SKM-1 treated with dmso at 0.1 percent for 144 hours (cell line): ENCODE results near the gene FADS6.

ENCODE experiments used
- DNase-seq: peaks from one replicate; lab custom pipeline; 2025; ENCODE audit not compliant: unreplicated experiment; lab: John Stamatoyannopoulos, UW

The FADS6 gene

DNA sequence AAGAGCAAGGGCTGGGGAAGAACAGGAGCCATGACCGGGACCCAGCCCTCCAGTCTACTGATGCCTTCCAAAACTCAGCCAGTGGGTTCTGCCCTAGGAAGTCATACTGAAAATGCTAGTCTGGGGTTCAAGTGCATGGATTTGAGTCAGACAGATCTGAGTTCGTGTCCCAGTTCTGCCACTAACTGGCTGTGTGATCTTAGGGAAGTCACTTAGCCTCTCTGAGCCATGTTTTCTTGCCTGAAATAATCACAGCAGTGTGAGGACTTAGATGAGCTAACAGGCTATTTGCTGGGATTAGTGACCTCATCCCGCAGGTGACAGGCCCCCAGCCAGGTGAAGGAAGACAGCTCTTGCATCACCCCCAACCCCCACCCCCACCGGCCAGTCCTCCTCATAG is 38.1 kb downstream of the FADS6 start:
- DNase-seq, result no peak

DNA sequence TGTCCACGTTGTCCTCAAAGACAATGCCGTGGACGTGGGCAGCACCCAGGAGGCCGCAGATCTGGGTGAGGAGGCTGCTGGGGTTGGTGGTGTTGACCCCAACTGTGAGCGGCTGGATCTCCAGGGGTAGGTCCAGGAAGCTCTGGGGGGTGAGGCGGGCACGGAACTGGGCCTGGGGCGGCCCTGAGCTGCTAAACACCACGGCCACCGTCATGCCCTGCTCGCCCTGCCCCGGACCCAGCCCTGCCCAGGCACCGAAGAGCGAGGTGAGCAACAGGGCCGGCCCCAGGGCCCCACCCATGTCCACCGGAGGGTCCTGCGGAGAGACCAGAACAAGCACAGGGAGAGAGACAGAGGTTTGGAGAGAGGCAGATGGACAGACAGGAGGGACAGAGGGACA is 38.6 kb downstream of the FADS6 start:
- DNase-seq, result no peak

- DNase-seq, result no peak
Measured at GRCh38 chr17:74853669-74854068, 39.8 kb downstream of the FADS6 start.

- no peak for DNase-seq
Measured at GRCh38 chr17:74853048-74853397, 40.4 kb downstream of the FADS6 start.

DNA sequence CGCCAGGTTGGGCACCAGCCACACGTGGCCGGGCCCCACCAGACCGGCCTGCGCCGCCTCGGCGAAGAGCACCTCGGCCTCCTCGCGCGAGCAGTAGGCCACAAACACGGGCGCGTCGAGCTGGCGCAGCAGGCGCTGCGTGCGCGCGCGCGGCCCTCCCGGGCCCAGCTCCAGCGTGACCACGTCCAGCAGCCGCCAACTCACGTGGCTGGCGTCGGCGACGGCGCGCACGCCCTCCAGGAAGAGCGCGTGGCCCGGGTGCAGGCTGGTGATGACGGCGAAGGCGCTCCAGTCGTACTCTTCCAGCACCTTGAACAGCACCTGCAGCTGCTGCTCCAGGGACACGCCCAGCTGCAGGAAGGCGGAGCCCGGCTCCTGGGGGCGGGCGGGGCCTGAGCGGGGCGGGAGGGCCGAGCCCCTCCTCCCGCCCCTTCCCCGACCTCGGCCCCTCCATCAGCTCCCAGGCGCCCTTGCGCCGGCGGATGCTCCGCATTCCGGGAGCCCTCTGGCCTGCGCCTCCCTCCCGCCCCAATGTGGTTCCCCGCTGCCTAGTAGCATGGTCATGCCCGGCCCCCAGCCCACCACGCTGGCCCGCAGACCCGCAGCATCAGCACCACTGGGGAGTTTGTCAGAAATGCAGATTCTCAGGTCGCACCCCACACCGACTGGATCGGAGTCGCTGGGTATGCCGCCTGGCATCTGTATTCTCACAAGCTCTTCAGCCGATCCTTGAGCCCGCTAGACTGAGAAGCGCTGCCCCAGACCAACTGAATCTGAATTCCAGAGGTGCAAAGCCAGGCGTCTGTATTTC is 41.0 kb downstream of the FADS6 start:
- no peak for DNase-seq

GRCh38 chr17:74851612-74852236 is 41.7 kb downstream of the FADS6 start:
- DNase-seq, result no peak

GRCh38 chr17:74850914-74851313 is 42.5 kb downstream of the FADS6 start:
- DNase-seq, result no peak

- DNase-seq, result no peak
Measured at GRCh38 chr17:74850310-74850709, 43.1 kb downstream of the FADS6 start.

- no peak for DNase-seq
Measured at GRCh38 chr17:74848656-74849399, 44.6 kb downstream of the FADS6 start.

GRCh38 chr17:74846621-74847020 is 46.8 kb downstream of the FADS6 start:
- no peak for DNase-seq

DNA sequence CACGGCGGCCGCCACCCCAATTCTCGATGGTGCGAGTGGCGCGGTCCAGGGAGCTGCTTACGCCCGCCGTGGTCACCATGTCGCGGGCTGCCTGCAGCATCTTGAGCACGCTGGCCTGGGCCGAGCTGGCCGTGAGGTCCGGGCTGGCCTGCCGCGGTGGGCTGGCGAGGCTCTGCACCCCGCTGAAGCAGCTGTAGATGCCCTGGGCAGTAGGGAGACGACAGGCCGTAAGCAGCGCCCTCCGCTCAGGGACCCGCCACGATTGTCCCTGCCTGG is 50.1 kb downstream of the FADS6 start:
- DNase-seq, result no peak

DNA sequence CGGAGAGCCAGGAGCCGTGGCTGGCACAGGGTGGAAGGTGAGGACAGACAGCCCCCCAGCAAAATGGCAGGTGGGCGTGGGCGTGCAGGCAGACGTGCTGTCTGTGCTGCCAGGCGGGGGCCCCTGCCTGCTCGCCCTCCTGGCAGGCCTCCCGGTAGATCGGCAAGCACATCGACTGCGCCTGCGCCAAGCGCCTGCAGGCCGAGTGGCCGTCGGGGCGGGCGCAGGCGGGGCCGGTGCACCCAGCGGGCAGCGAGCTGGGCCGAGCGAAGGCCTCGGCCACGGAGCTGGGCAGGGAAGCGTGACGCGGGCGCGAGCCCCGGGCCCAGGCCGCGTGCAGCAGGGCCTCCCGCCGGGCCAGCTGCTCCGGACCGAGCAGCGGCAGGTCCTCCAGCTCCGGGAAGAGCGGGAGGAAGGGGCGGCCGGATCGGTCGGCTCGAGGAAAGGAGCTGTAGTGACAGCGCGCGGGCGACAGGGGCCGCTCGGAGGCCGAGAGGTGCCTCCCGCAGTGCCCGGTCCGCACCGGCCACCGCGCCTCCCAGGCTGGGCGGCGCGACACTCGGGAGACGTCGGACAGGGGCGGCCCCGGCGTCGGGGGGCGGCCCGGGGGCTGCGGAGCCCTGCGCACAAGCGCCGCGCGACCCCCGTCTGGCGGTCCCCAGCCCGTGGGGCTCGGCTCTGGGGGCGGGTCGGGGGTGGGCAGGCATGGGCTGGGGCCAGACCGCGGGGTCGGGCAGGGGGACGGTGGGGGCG is 50.7 kb downstream of the FADS6 start:
- no peak for DNase-seq

DNA sequence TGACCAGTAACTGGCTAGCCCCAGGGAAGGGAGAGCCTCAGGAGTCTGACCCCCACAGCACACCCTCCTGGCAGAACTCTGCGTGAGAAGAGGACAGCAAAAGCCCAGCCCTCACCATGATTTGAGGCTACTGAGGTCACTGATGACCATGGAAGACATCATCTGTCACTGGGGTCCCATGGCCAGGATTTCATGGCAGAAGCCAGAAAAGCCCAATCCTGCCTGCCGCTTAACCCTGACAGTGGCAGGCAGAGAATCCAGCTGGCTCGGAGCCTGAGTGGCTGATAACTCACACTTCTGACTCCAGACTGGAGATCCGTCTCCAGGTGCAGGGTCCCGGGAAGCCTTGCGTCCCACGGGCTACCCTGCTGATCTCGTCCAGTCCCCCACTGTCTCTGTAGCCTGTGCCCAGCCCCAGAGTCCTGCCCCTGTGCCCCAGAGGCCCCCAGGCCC is 51.3 kb downstream of the FADS6 start:
- no peak for DNase-seq

GRCh38 chr17:74840989-74841666 is 52.3 kb downstream of the FADS6 start:
- peak; percentile 47 for DNase-seq

DNA sequence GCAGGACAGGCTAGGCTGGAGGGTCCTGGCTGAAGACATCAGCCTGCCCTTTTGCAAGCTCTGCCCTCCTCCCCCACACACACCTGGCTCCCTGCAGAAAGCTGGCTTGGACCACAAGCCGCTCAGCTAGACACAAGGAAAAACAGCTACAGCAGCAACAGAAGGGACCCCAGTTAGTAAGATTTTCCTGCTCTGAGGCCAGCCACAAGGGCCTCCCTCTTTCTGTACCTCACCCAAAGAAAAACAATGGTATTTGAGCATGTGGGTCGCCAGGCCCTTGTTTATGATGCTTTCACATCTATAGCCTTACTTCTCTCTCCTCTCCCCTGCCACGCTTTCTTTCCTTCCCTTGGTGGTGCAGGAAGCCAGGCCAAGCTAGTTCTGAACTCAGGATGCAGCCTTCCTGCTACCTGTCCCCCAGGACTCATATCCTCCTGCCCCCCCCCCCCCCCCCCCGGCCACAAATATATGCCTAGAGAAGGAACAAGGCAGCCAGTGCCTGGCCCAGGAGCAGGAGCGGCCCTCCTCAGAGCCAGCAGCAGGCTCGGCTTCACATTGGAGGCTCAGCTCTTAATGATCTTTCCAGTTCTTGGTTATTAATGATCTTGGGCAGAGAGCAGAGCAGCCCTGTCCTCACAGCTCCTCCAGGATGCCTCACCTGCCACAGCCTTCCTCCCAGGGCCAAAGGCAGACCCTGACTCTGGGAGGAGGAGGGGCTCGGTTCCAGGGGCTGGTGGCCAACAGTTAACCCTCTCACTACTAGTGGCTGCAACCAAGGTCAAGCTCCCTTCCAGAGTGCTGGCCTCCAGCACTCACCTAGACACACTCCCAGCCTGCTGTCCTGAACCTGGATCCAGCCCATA is 53.2 kb downstream of the FADS6 start:
- no peak for DNase-seq

DNA sequence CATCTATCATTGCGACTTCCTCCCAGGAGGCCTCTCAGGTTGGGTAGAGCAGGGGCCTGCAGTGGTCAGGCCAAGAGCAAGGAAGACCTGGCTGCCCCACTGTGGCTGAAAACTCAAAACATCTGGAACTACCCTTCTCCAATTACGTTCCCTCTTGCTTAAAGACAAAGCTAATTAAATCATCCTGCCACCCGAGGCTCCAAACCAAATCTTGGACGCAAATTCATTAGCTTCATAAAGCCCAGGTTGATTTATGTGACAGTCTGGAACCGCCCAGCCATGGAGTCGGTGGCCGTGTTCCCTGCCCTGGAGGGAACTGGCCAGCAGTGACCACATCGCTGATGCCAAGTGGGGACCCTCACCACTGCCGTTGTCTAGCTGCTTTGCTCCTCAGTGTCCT is 55.2 kb downstream of the FADS6 start:
- DNase-seq, result no peak

GRCh38 chr17:74836691-74837467 is 56.6 kb downstream of the FADS6 start:
- no peak for DNase-seq

GRCh38 chr17:74836191-74836590 is 57.2 kb downstream of the FADS6 start:
- no peak for DNase-seq
